HG03432 (cell line): ENCODE measurements around the gene MRFAP1.
"Not testable (repeated sequence)": the region's sequence is repeated elsewhere in the genome, so short reads cannot be mapped to it uniquely, and the experiment has no call there.

ENCODE experiments used
- ATAC-seq: cut with Tn5 transposase; IDR thresholded peaks from one replicate; pipeline ENCODE4 v1.9.1; 2021; ENCODE audit warnings: mild to moderate bottlenecking, moderate library complexity; ENCODE audit not compliant: unreplicated experiment

MRFAP1 gene

GRCh38 chr4:6610856-6611430 is 29.5 kb upstream of the MRFAP1 start:
- no peak for ATAC-seq

- no peak for ATAC-seq
Observed at GRCh38 chr4:6612961-6613675, 27.4 kb upstream of the MRFAP1 start.

- no peak for ATAC-seq
Observed at GRCh38 chr4:6613676-6614651, 26.5 kb upstream of the MRFAP1 start.

- no peak for ATAC-seq
Observed at GRCh38 chr4:6614701-6615230, 25.7 kb upstream of the MRFAP1 start.

GRCh38 chr4:6616087-6616995 is 24.1 kb upstream of the MRFAP1 start:
- no peak for ATAC-seq

- no peak for ATAC-seq
Observed at GRCh38 chr4:6617246-6617645, 23.2 kb upstream of the MRFAP1 start.

- ATAC-seq: no peak
Observed at GRCh38 chr4:6618386-6619115, 21.9 kb upstream of the MRFAP1 start.

- ATAC-seq: no peak
Observed at GRCh38 chr4:6619116-6619465, 21.4 kb upstream of the MRFAP1 start.

- no peak for ATAC-seq
Observed at GRCh38 chr4:6619466-6620255, 20.8 kb upstream of the MRFAP1 start.

GRCh38 chr4:6620296-6620695 is 20.2 kb upstream of the MRFAP1 start:
- ATAC-seq: no peak

GRCh38 chr4:6620891-6621555 is 19.5 kb upstream of the MRFAP1 start:
- ATAC-seq: no peak

GRCh38 chr4:6621556-6621927 is 18.9 kb upstream of the MRFAP1 start:
- ATAC-seq: no peak

GRCh38 chr4:6622744-6623143 is 17.7 kb upstream of the MRFAP1 start:
- ATAC-seq: no peak

- no peak for ATAC-seq
Observed at GRCh38 chr4:6625256-6625655, 15.2 kb upstream of the MRFAP1 start.

- ATAC-seq: no peak
Observed at GRCh38 chr4:6626066-6626465, 14.4 kb upstream of the MRFAP1 start.

- ATAC-seq: no peak
Observed at GRCh38 chr4:6627832-6628231, 12.7 kb upstream of the MRFAP1 start.

- not testable (repeated sequence) for ATAC-seq
Observed at GRCh38 chr4:6628484-6628883, 12.0 kb upstream of the MRFAP1 start.

- no peak for ATAC-seq
Observed at GRCh38 chr4:6632125-6632524, 8.4 kb upstream of the MRFAP1 start.
